LNCAP (cell line): ENCODE results near the gene FLNA.

Source experiments
- TF ChIP-seq, protein P1 (sequence below): fragments of 450-650 bp; IDR thresholded peaks from 2 replicates; pipeline ENCODE4 v1.5.1; 2017; ENCODE audit warnings: mild to moderate bottlenecking

Gene FLNA

DNA sequence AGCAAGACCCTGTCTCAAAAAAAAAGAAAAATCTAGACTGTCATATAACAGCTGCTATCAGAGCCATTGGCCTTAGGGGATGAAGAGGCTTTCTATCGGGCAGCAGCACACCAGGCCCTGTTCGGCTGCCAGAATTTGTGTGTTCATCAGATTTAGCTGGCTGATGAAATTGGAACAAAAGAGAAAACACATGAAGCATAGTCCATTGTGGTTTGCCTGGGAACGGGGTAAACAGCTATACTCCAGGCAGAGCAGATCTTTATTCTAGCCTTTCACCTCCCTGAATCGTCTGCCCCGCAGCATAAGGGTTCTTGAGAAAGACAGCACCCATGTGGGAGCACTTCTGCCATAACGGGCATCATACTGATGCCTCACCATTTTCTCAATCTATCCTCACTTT lies 67.2 kb downstream of the FLNA start:
- TF ChIP-seq, protein P1, sequence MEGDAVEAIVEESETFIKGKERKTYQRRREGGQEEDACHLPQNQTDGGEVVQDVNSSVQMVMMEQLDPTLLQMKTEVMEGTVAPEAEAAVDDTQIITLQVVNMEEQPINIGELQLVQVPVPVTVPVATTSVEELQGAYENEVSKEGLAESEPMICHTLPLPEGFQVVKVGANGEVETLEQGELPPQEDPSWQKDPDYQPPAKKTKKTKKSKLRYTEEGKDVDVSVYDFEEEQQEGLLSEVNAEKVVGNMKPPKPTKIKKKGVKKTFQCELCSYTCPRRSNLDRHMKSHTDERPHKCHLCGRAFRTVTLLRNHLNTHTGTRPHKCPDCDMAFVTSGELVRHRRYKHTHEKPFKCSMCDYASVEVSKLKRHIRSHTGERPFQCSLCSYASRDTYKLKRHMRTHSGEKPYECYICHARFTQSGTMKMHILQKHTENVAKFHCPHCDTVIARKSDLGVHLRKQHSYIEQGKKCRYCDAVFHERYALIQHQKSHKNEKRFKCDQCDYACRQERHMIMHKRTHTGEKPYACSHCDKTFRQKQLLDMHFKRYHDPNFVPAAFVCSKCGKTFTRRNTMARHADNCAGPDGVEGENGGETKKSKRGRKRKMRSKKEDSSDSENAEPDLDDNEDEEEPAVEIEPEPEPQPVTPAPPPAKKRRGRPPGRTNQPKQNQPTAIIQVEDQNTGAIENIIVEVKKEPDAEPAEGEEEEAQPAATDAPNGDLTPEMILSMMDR: no peak

DNA sequence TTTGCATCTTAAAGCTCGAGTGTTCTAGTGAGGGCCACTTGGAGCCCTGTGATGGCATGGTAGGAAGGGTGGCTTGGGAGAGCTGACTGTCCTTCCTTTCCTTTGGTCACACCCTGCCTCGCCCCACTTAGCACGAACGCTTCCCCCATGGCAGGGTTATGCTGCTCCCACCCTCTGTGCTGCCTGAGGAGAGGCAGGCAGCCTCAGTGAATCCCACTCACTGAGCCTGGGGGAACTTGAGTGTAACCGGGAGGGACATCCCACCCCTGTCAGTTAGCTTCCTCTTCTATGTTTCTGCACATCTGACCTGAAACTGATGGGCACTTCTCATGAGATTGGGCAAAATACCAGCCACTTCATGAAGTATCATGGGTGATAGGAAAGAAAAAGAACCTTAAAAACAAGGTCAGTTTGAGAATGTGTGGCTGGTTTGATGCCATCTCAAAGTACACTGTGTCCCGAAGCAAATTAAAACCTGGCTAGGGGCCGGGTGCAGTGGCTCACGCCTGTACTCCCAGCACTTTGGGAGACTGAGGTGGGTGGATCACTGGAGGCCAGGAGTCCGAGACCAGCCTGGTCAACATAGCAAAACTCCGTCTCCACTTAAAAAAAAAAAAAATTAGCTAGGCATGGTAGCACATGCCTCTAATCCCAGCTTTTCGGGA lies 68.8 kb downstream of the FLNA start:
- TF ChIP-seq, protein P1: no peak

DNA sequence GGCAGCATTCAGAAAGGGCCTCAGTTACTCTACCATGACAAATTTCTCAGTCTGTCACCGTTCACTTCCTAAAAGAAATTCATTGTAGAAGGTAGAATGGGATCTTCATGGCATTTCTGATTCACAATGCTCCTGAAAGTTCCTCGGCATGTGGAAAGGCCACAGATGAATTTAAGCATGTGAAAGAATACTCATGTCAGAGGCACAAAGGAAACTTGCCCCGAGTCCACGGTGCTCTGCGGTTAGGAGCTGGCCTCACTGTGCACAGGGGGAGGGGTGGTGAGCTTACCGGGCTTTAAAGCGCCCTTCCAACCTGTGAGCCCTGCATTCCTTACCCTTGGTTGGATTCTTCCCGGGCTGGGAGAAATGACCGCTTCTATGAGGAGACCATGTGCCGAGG lies 69.6 kb downstream of the FLNA start:
- TF ChIP-seq, protein P1: no peak

DNA sequence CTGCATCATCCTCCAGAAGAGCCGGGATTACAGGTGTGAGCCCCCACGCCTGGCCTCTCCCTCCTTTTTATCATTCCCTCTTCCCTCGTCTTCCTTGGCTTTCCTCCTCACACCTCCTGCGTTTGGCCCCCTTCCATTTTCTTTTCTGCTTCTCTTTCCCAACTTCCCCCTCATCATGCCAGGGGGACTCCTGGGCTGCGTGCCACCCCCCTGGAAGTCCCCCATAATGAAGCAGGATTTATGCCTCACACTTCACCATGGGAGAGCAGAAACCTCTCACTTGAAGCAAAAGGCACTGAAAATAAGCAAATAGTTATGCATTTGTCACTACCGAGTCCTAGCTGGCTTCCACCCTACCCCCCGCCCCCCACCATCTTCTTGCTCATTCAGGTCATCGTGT lies 71.0 kb downstream of the FLNA start:
- TF ChIP-seq, protein P1: no peak

DNA sequence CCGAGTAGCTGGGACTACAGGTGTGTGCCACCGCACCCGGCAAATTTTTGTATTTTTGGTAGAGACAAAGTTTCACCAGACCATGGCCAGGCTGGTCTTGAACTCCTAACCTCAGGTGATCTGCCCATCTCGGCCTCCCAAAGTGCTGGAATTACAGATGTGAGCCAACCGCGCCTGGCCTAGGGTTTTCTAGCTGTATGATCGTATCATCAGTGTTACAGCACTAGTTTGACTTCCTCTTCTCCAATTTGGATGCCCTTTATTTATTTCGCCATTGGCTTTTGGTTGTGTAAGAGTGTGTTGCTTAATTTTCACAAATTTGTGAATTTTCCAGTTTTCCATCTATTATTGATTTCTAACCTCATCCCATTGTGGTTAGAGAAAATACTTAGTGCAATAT lies 73.6 kb downstream of the FLNA start:
- TF ChIP-seq, protein P1: no peak
